HG03175 (cell line): ENCODE data around the gene TMEM130.

Experiments
- ATAC-seq: cut with Tn5 transposase; IDR thresholded peaks from one replicate; pipeline ENCODE4 v1.9.1; 2021; ENCODE audit warnings: mild to moderate bottlenecking, moderate library complexity; ENCODE audit not compliant: unreplicated experiment

TMEM130 gene

GRCh38 chr7:98811299-98811698 lies 58.5 kb downstream of the TMEM130 start:
- ATAC-seq, result no peak

GRCh38 chr7:98810153-98810802 lies 59.5 kb downstream of the TMEM130 start:
- no peak for ATAC-seq

GRCh38 chr7:98808751-98809460 lies 60.9 kb downstream of the TMEM130 start:
- no peak for ATAC-seq

- no peak for ATAC-seq
These were observed 62.5 kb downstream of the TMEM130 start for GRCh38 chr7:98807068-98808048.

GRCh38 chr7:98805956-98806838 lies 63.6 kb downstream of the TMEM130 start:
- ATAC-seq, result no peak

GRCh38 chr7:98802781-98803110 lies 67.1 kb downstream of the TMEM130 start:
- peak; percentile 36 for ATAC-seq

GRCh38 chr7:98802088-98802780 lies 67.6 kb downstream of the TMEM130 start:
- peak; percentile 88 for ATAC-seq

GRCh38 chr7:98800996-98801395 lies 68.8 kb downstream of the TMEM130 start:
- ATAC-seq, result no peak

GRCh38 chr7:98797150-98797549 lies 72.7 kb downstream of the TMEM130 start:
- no peak for ATAC-seq
